Duodenal mucosa (tissue), 2 donors: Measurements from ENCODE around the gene E2F8.

Experiments
- H3K27ac ChIP-seq: one replicate; pipeline ENCODE4 v1.7.0; 2013; ENCODE audit warnings: low read depth, low read length
- H3K27me3 ChIP-seq, 2 donors: one replicate each; pipeline ENCODE4 v1.7.0; 2013; ENCODE audit warnings: low read length in 2 of 2, control low read depth in 1 of 2; ENCODE audit not compliant: insufficient read depth in 2 of 2, control insufficient read depth in 1 of 2
- H3K36me3 ChIP-seq, 2 donors: one replicate each; pipeline ENCODE4 v1.7.0; 2013; ENCODE audit warnings: low read length in 2 of 2, control low read depth in 1 of 2; ENCODE audit not compliant: insufficient read depth in 2 of 2, control insufficient read depth in 1 of 2
- H3K4me1 ChIP-seq, 2 donors: one replicate each; pipeline ENCODE4 v1.7.0; 2013; ENCODE audit warnings: low read length in 2 of 2, control low read depth in 1 of 2; ENCODE audit not compliant: insufficient read depth in 2 of 2, control insufficient read depth in 1 of 2
- H3K4me3 ChIP-seq, 2 donors: one replicate each; pipeline ENCODE4 v1.7.0; 2013; ENCODE audit warnings: low read length in 2 of 2, low read depth in 1 of 2
- H3K9ac ChIP-seq, 2 donors: one replicate each; pipeline ENCODE4 v1.7.0; 2013; ENCODE audit warnings: low read length in 2 of 2, low read depth in 1 of 2
- H3K9me3 ChIP-seq, 2 donors: one replicate each; pipeline ENCODE4 v1.7.0; 2013; ENCODE audit warnings: low read length in 2 of 2, control low read depth in 1 of 2; ENCODE audit not compliant: control insufficient read depth in 1 of 2

Gene E2F8

DNA sequence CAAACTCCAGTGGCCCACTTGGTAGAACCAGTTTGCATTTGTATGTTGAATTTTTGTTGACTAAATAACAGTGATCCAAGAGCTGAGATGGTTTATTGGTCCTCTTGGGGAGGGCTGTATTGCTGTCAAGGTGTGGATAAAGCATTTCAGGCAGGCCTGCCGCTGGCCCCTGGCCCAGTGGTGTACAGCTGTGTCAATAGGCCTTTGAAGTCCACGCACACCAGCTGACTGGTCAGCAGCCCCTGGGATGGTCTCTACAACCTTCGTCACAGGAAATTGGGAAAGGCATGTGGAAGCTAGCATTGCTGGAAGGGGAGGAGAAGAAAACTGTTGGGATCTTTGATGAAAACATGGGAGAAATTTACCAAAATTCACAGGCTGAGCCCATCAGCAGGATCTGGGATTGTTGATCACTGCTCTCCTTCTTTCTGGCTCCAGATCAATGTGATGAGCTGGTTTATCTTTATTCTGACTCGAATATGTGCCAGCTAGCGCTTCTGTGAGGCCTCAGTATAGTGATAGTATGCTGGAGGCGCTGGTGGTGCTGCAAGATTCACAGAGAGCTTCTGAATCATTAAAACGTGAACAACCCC lies 12.5 kb upstream of the E2F8 start:
- Histone ChIP-seq H3K9ac (no peak overlapping the region), H3K36me3 (no peaks in the 10 kb centered on the region), H3K27me3 (no peaks in the 10 kb centered on the region), H3K9me3 (no peaks in the 10 kb centered on the region), H3K4me3 (no peak overlapping the region), H3K27ac (no peak overlapping the region), H3K4me1 (no peaks in the 10 kb centered on the region)

DNA sequence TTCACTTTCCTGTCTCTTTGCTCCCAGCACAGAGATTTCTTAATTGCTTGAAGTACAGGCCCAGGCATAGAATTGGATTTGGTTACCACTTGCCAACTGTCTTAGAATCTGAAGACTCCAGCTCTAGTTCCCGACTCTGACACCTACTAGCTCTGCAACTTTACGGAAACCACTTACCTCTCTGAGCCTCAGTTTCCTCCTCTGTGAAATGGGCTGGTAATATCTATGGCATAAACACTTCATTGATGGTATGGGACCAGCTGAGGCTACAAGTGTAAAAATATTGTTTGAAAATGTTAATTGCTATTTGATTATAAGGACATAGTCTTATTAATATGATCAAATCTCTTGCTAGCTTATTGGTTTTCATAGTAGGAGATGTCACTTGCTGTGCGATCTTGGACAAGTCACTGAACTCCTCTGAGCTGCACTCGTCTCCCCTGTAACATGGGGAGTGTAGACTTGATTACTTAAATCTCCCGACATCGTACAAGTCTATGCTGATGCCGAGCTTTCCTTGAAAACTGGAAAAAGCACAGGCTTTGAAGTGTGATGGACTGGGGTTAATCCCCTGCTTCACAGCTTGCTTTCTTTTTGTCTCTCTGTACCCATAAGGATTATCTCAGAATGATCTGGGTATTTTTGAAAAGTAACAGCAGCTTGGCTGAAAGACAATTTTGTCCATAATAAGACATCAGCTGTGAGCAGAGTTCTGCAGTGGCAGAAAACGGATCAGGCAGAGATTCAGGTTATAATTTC lies 11.8 kb upstream of the E2F8 start:
- no peak overlapping the region for H3K9ac ChIP-seq
- H3K4me3 ChIP-seq: no peak overlapping the region
- H3K27me3 ChIP-seq: no peaks in the 10 kb centered on the region
- H3K36me3 ChIP-seq: no peaks in the 10 kb centered on the region
- H3K27ac ChIP-seq: no peak overlapping the region
- H3K9me3 ChIP-seq: no peaks in the 10 kb centered on the region
- H3K4me1 ChIP-seq: no peaks in the 10 kb centered on the region

- Histone ChIP-seq H3K4me3 (no peak overlapping the region), H3K27me3 (no peaks in the 10 kb centered on the region), H3K27ac (no peak overlapping the region), H3K36me3 (no peaks in the 10 kb centered on the region), H3K9ac (no peak overlapping the region), H3K4me1 (no peaks in the 10 kb centered on the region), H3K9me3 (no peaks in the 10 kb centered on the region)
Measured at GRCh38 chr11:19251577-19251976, 10.8 kb upstream of the E2F8 start.

DNA sequence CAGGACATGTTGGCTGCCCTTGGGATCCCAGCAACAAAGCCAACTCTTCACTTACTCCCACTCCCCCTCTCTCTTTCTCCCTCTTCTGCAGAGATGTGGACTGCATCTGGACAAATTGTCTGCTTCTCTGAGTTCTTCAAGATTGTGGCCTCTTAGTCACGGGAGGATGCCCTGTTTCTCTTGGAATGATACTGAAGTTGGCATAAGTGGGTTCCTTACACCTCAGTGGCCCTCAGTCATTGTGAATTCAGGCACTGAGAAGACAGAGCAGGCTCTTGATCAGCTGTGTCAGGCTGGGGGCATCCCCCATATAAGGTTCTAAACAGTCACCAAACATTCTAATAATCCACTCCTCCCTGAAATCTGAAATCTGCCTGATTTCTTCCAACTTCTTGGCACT lies 6.1 kb upstream of the E2F8 start:
- Histone ChIP-seq H3K36me3 (no peaks in the 10 kb centered on the region), H3K27me3 (peaks cover 6 to 10% of the 10 kb centered on the region in 2 donors), H3K9ac (no peak overlapping the region), H3K9me3 (no peaks in the 10 kb centered on the region), H3K4me3 (no peak overlapping the region), H3K27ac (no peak overlapping the region), H3K4me1 (peaks cover 21 to 25% of the 10 kb centered on the region in 2 donors)

DNA sequence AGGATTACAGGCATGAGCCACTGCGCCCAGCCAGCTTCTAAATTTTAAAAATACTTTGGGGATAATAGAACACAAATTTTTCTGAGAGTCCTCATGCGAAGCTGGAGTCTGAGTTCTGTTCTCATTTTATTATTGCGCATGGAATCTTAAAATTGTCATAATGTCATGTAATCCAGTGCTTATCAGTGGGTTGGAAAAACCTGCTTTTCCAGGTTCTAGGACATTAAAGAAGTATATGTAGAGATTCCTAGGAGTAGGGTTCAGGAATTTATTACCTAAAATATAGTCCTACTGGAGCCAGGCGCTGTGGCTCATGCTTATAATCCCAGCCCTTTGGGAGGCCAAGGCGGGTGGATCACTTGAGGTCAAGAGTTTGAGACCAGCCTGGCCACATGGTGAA lies 4.6 kb upstream of the E2F8 start:
- no peaks in the 10 kb centered on the region for H3K36me3 ChIP-seq
- H3K4me1 ChIP-seq: peaks cover 24 to 25% of the 10 kb centered on the region in 2 donors
- H3K9me3 ChIP-seq: no peaks in the 10 kb centered on the region
- H3K27ac ChIP-seq: no peak overlapping the region
- H3K27me3 ChIP-seq: peaks cover 6 to 10% of the 10 kb centered on the region in 2 donors
- no peak overlapping the region for H3K9ac ChIP-seq
- no peak overlapping the region for H3K4me3 ChIP-seq

DNA sequence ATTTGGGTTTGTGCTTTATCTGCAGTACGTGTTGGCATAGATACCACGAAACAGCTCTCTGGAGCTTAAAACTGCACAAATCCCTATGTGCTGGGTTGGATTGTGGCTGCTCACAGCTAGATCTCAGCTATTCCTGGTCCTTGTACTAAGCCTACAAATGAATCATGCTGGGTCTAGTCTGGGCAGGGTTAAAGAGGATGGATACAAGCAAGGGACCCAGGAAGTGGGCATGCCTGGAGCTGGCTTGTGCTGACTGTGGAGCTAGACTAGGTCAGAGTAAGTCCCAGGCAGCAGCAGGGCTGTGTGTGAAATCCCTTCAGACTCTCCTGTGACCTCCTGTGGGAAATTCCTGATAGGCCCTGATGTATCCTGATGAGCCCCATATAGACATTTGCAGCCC lies 3.9 kb upstream of the E2F8 start:
- H3K9me3 ChIP-seq: no peaks in the 10 kb centered on the region
- H3K27ac ChIP-seq: no peak overlapping the region
- peaks cover 25 to 26% of the 10 kb centered on the region in 2 donors for H3K4me1 ChIP-seq
- no peak overlapping the region for H3K9ac ChIP-seq
- no peak overlapping the region for H3K4me3 ChIP-seq
- H3K36me3 ChIP-seq: no peaks in the 10 kb centered on the region
- peaks cover 6 to 10% of the 10 kb centered on the region in 2 donors for H3K27me3 ChIP-seq

DNA sequence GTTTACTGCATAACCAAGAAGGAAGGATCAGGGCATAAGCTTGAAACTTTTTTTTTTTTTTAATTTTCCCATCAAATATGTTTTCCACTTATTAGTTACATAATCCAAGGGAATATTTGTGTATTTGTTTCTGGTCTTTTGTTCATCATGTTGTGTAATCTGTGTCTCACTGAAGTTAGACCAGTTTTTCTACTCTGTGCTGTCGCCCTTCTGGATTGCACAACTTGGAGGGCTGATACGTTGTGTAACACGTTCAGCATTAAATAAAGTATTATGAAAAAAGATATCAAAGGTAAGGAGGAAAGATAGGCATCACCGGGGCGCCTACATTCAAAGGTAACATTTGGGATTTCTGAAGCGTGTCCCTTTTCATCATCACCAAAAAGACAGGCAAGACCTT lies 3.3 kb upstream of the E2F8 start:
- no peak overlapping the region for H3K27ac ChIP-seq
- H3K9me3 ChIP-seq: no peaks in the 10 kb centered on the region
- no peak overlapping the region for H3K9ac ChIP-seq
- H3K4me3 ChIP-seq: no peak overlapping the region
- H3K27me3 ChIP-seq: peaks cover 6 to 10% of the 10 kb centered on the region in 2 donors
- H3K36me3 ChIP-seq: no peaks in the 10 kb centered on the region
- H3K4me1 ChIP-seq: peaks cover 26 to 27% of the 10 kb centered on the region in 2 donors

- Histone ChIP-seq H3K9me3 (no peaks in the 10 kb centered on the region), H3K36me3 (no peaks in the 10 kb centered on the region), H3K9ac (no peak overlapping the region), H3K27me3 (peaks cover 6 to 10% of the 10 kb centered on the region in 2 donors), H3K4me3 (no peak overlapping the region), H3K4me1 (peaks cover 29 to 32% of the 10 kb centered on the region in 2 donors), H3K27ac (no peak overlapping the region)
Measured at GRCh38 chr11:19243613-19244012, 2.9 kb upstream of the E2F8 start.

DNA sequence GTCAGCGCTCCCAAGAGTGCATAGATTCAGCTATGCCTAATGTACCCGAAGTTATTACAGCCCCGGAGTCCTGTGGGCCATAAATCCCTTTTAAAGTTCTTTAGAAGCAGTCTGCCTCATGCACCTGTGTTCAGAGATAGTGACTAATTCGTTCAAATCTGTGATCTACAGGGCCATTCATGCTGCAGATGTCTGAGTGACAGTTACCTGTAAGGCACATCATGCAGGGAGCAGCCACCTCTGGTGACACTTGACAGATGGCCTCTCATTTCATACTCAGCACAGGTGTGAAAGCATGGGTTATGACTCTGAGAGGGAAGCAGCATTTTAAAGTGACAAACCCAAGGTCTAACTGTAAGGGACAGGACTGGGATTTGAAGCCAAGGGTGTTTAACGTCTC lies 2.4 kb upstream of the E2F8 start:
- Histone ChIP-seq H3K4me1 (peaks cover 29 to 35% of the 10 kb centered on the region in 2 donors), H3K9me3 (no peaks in the 10 kb centered on the region), H3K4me3 (no peak overlapping the region), H3K27ac (no peak overlapping the region), H3K36me3 (no peaks in the 10 kb centered on the region), H3K27me3 (peaks cover 6 to 10% of the 10 kb centered on the region in 2 donors), H3K9ac (no peak overlapping the region)

- Histone ChIP-seq H3K27me3 (peaks cover 6 to 10% of the 10 kb centered on the region in 2 donors), H3K9me3 (no peaks in the 10 kb centered on the region), H3K36me3 (no peaks in the 10 kb centered on the region), H3K4me1 (peaks cover 29 to 39% of the 10 kb centered on the region in 2 donors), H3K4me3 (peak overlapping the region; percentile 82 to 86), H3K9ac (peak overlapping the region; percentile 44), H3K27ac (no peak overlapping the region)
Measured at GRCh38 chr11:19242179-19242932, 1.6 kb upstream of the E2F8 start.
